Panc1 (cell line): ENCODE results near the gene BICD1.

Experiments used
- POLR2AphosphoS5 ChIP-seq: IDR thresholded peaks from 2 replicates; pipeline ENCODE4 v1.6.1; 2012; ENCODE audit warnings: mild to moderate bottlenecking, low read depth, low read length, moderate library complexity
- SIN3A ChIP-seq: IDR thresholded peaks from 2 replicates; pipeline ENCODE4 v1.6.1; 2012; ENCODE audit warnings: low read depth, mild to moderate bottlenecking, low read length, moderate library complexity, borderline replicate concordance; ENCODE audit not compliant: insufficient read depth
- TCF7L2 ChIP-seq: IDR thresholded peaks from 2 replicates; pipeline ENCODE4 v1.6.1; 2011; ENCODE audit warnings: mild to moderate bottlenecking, low read depth, low read length, inconsistent platforms
- TF ChIP-seq, protein P1 (sequence below): fragments of 450-650 bp; IDR thresholded peaks from 2 replicates; pipeline ENCODE4 v1.5.1; 2017; ENCODE audit warnings: mild to moderate bottlenecking
- TF ChIP-seq, protein P2 (sequence below), 2 experiments: IDR thresholded peaks; 2 replicates each; pipeline ENCODE4 v1.6.1; 2011 to 2012; ENCODE audit warnings: low read depth in 2 of 2, control low read depth in 1 of 2, low read length in 1 of 2, mild to moderate bottlenecking in 1 of 2, moderate library complexity in 1 of 2; ENCODE audit not compliant: insufficient read depth in 1 of 2

DNA sequence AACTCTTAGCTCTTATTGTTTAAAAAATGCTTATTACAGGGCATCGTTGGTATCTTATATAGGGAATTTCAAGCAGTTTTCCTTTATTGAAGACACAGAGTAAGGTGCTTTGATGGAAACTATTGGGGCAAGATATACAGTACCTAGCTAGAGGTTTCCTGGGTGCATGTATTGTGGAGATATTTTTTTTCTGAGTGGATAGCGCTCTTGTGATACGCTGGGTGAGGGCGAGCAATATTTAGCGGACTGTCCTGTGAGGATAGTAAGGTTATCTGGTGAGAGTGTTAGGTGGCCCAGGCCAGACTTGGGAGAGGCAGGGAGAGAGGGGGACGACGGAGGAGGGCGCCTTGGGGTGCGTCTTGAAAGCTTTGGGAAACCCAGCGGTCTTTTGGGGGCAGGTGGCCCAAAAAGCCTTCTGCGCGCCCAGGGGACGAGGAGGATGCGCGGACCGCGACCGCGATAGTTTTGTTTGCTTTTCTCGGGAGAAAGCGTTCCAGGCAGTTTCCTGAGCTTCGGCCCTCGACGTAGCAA, 596 bp upstream of the BICD1 start:
- TF ChIP-seq, protein P1, sequence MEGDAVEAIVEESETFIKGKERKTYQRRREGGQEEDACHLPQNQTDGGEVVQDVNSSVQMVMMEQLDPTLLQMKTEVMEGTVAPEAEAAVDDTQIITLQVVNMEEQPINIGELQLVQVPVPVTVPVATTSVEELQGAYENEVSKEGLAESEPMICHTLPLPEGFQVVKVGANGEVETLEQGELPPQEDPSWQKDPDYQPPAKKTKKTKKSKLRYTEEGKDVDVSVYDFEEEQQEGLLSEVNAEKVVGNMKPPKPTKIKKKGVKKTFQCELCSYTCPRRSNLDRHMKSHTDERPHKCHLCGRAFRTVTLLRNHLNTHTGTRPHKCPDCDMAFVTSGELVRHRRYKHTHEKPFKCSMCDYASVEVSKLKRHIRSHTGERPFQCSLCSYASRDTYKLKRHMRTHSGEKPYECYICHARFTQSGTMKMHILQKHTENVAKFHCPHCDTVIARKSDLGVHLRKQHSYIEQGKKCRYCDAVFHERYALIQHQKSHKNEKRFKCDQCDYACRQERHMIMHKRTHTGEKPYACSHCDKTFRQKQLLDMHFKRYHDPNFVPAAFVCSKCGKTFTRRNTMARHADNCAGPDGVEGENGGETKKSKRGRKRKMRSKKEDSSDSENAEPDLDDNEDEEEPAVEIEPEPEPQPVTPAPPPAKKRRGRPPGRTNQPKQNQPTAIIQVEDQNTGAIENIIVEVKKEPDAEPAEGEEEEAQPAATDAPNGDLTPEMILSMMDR, result no peak
- TF ChIP-seq POLR2AphosphoS5, result no peak
- TF ChIP-seq, protein P2, sequence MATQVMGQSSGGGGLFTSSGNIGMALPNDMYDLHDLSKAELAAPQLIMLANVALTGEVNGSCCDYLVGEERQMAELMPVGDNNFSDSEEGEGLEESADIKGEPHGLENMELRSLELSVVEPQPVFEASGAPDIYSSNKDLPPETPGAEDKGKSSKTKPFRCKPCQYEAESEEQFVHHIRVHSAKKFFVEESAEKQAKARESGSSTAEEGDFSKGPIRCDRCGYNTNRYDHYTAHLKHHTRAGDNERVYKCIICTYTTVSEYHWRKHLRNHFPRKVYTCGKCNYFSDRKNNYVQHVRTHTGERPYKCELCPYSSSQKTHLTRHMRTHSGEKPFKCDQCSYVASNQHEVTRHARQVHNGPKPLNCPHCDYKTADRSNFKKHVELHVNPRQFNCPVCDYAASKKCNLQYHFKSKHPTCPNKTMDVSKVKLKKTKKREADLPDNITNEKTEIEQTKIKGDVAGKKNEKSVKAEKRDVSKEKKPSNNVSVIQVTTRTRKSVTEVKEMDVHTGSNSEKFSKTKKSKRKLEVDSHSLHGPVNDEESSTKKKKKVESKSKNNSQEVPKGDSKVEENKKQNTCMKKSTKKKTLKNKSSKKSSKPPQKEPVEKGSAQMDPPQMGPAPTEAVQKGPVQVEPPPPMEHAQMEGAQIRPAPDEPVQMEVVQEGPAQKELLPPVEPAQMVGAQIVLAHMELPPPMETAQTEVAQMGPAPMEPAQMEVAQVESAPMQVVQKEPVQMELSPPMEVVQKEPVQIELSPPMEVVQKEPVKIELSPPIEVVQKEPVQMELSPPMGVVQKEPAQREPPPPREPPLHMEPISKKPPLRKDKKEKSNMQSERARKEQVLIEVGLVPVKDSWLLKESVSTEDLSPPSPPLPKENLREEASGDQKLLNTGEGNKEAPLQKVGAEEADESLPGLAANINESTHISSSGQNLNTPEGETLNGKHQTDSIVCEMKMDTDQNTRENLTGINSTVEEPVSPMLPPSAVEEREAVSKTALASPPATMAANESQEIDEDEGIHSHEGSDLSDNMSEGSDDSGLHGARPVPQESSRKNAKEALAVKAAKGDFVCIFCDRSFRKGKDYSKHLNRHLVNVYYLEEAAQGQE (IDR thresholded peaks at IDR 0.05; ENCODE audit: insufficient read depth in 1 of 2, low read depth in 2 of 2, low read length in 1 of 2), result no peak
- no peak for TF ChIP-seq TCF7L2
- TF ChIP-seq SIN3A, result no peak
